ENCODE results near the gene FMO3.

FMO3 gene

GRCh38 chr1:171090604-171091003 is at the start of gene FMO3:
FMO3 (plus strand) TSS chr1:171090905; CDS start chr1:171092659, 1,754 bp downstream.
- no peak for DNase-seq (ENCODE audit: low spot score)

GRCh38 chr1:171048014-171048413 is 42.7 kb upstream of the FMO3 start:
- no peak for DNase-seq (ENCODE audit: low spot score)

DNA sequence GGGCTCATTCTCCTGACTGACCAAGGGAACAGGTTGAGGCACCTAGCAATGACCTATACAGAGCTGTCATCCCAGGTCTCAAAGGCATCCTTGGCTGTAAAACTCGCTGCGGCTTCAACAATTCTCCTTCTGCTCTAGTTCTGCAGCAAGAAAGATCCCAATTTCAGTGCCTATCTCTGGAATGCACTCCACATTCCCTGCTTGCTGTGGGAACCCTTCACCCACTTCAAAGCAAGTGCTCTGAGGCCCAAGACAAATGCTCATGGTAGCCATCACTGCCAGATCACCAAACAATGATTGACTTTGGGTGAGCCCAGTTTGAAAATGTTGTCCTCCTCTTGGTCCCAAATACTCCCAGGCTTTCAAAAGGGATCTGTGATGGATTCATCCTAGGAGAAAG is 37.7 kb upstream of the FMO3 start:
- DNase-seq (ENCODE audit: low spot score): no peak

DNA sequence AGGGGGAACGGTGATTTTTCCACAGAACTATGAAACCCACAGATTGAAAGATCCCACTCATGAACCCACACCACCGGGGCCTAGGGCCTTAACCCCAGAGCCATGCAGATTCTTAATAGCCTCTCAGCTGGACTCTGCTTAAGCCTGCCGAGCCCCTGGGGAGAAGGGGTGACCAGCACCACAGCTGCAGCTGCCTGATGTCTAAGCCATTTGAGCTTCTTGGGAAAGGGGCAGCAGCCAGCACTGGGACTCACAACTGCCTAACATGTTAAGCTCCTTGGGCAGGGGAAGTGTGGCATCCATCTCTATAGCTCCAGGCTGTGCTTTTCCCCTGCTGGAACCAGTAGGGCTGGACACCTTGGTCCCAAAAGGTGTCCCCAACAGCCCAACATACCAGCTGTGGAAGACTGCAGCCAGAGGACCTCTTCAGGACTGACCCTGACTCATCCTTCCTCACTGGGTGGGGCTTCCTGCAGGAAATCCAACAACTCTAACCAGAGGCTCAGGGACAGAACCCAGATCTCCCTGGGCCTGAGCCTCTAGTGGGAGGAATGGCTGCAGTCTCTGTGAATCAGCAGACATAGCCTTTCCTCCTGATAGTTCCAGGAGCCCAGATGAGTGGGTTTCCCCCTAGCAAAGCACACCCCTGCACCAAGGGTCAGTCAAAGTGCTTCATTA is 34.6 kb upstream of the FMO3 start:
- no peak for DNase-seq (ENCODE audit: low spot score)

DNA sequence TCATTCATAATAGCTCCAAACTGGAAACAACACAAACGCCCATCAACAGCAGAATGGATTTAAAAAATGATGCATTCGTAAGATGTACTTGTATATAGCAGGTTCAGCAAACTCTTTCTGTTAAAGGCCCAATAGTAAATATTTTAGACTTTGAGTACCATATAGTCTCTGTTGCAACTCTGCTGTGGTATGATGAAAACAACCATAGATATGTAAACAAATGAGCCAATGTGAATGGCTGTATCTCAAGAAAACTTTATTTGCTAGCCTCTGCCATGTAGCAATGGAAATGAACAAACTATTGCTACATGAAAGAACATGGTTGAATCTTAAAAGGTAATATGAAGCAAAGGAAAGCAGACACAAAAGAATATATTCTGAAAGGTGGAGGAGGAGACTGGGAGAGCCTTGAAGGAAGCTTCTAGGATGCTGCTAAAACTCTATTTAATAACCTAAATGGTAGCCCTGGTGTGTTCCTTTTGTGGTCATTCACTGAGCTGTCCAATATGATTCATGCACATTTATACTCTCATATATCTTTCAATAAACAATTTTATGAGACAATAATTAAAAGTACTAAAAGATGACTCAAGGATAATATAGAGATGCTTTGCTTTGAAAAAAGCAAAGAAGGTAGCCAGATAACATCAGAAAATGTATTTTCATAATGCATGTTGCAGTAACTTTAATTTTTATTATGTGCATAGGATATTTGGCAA is 29.1 kb upstream of the FMO3 start:
- DNase-seq (ENCODE audit: low spot score): no peak

DNA sequence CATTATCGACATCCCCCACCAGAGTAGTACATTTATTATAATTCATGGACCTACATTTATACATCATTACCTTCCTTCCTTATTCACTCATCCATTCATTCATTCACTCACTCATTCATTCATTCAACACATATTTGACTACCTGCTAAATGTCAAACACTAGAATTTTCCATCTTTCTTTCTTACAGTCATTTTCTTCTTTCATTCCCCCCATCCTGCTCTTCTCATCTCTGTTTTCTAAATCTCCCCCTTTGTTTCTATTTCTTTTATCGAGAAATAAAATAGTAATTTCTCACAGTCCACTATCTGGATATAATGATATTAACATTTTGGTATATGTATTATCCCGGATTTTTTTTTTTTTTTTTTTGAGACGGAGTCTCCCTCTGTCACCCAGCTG is 27.8 kb upstream of the FMO3 start:
- no peak for DNase-seq (ENCODE audit: low spot score)

DNA sequence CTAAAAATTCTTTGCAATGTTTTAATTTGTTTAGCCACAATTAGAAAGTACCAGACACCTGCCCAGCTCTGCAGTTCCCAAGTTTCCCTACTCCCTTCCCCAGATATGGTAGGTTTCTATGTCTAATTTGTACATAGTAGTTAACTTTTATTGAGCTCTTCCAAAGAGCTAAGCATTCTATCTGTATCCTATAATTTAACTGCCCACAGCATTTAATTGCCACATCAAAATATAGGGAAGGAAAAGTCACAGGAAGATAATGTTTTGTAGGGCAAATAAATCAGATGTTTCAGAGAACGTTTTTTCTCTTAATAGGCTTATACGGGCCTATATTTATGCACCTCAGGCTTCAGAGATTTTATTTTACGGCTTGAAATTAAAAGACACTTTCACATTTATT is 15.7 kb upstream of the FMO3 start:
- DNase-seq (ENCODE audit: low spot score): no peak

- peak; percentile 61 for DNase-seq (ENCODE audit: low spot score)
Measured at GRCh38 chr1:171081314-171081753, 9.4 kb upstream of the FMO3 start.

DNA sequence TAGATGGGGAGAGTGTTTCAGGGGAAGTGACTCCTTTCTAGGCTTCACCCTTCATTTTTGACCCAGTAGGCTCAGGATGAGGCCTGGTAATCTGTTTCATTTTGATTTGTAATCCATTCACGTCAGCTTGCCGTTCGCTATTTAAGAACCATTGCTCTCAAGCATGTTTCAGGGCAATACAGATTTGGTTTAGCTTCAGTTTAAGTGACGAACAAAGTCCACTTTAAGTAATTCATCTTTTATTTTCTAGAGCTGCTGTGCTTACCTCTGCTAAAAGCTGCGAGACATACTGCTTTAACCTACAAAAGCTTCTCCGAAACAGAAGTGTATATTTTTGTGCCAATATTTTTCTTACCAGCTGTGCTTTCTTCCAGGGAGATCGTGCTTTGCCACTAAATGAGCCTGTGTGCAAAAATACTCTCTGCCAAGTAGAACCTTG is 8.9 kb upstream of the FMO3 start:
- DNase-seq (ENCODE audit: low spot score): no peak

DNA sequence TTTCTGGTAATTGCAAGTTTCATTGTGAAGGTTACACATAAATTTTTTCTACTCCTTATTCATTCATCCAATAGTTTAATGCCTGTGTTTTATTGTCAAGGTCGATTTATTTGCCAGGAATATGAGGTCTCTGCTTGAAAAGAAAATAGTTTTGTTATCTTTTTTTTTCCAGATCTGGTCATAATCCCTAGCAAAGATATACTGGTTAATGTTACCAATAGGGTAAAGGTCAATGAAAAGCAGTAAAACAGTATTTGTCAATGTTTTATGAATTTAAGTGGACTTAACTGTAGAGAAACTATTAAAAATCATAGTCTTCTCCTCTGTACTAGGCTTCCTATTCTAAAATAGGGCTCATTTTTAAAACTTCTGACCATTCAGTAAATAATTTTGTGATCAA is 8.1 kb upstream of the FMO3 start:
- DNase-seq (ENCODE audit: low spot score): no peak

DNA sequence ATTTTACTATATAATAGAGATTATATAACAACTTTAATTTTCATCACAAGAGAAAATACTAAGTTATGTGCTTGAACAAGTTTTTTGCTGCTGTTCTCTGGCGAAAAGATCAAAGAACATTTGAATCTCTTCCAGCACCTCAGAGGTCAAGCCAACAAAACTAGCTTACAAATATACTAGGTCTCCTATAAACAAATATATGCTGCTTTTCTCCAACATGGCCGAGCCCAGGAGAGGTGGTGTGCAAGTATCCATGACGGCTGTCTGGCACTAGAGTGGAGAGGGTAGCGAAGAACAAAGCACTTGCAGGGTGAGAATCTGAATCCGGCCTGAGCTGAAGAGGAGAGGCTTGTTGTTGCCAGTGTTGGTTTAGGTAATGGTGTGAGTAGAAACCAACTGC is 7.5 kb upstream of the FMO3 start:
- no peak for DNase-seq (ENCODE audit: low spot score)

GRCh38 chr1:171084091-171084490 is 6.6 kb upstream of the FMO3 start:
- no peak for DNase-seq (ENCODE audit: low spot score)

GRCh38 chr1:171084870-171085269 is 5.8 kb upstream of the FMO3 start:
- no peak for DNase-seq (ENCODE audit: low spot score)

GRCh38 chr1:171087896-171088295 is 2.8 kb upstream of the FMO3 start:
- no peak for DNase-seq (ENCODE audit: low spot score)

- DNase-seq (ENCODE audit: low spot score): no peak
Measured at GRCh38 chr1:171103862-171104261, 13.2 kb downstream of the FMO3 start.

DNA sequence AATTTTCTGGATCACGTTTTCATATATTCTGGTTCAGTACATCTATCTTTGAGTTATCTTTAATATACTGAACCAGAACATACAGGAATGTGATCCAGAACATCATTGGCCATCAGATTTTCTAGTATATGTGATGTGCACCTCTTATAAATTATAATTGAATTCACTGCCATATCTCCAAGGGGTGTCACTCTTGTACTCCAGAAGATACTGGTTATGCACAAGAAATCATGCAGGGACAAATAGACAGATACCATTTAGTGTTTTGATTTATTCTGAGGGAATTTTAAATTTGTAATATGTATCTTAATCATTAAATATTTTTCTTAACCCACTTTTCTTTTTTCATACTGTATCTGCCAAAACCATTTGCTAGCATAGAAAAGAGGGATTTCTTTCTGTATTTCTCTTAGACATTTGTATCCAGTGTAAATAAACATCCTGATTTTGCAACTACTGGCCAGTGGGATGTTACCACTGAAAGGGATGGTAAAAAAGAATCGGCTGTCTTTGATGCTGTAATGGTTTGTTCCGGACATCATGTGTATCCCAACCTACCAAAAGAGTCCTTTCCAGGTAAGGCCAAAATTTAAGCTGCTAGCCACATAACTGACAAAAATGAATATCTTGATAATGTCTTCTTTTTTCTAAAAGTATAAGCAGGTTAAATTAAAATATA is 16.7 kb downstream of the FMO3 start:
- DNase-seq (ENCODE audit: low spot score): no peak

GRCh38 chr1:171107969-171108368 is 17.3 kb downstream of the FMO3 start:
- DNase-seq (ENCODE audit: low spot score): no peak

- no peak for DNase-seq (ENCODE audit: low spot score)
Measured at GRCh38 chr1:171109966-171110365, 19.3 kb downstream of the FMO3 start.

GRCh38 chr1:171110621-171111326 is 20.1 kb downstream of the FMO3 start:
- no peak for DNase-seq (ENCODE audit: low spot score)

DNA sequence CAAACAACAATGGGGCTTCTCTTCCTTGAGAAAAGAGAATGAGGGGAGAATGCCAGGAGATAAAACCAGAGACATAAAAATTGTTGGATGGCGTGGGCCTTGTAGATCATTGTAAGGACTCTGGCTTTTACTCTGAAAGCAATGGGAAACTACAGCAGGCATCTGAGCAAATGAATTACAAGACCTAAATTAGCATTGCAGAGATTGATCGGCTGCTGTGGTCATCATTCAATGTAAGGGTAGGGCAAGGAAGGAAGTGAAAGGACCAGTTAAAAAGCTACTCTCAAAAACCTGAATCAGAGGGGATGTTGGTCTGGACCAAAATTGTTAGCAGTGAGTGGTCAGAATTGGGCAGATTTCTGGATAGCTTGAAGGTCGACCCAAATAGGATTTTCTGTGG is 21.4 kb downstream of the FMO3 start:
- no peak for DNase-seq (ENCODE audit: low spot score)

DNA sequence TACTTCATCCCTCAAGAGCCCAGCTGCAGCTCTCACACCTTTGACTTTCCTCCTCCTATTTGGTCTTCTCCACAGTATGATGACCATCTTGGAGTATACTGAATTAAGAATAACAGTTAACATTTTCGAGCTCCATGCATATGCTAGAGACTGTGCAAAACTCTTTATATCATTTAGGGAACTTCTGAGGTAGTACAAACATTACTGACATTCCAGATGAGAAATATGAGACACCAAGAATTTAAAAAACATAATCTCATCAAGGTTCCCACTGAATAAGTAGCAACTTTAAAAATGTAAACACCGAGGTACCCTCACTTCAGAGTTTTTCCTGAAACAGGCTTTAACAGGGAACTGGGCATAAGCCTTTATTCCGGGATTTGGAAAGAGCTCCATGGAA is 22.7 kb downstream of the FMO3 start:
- DNase-seq (ENCODE audit: low spot score): no peak

DNA sequence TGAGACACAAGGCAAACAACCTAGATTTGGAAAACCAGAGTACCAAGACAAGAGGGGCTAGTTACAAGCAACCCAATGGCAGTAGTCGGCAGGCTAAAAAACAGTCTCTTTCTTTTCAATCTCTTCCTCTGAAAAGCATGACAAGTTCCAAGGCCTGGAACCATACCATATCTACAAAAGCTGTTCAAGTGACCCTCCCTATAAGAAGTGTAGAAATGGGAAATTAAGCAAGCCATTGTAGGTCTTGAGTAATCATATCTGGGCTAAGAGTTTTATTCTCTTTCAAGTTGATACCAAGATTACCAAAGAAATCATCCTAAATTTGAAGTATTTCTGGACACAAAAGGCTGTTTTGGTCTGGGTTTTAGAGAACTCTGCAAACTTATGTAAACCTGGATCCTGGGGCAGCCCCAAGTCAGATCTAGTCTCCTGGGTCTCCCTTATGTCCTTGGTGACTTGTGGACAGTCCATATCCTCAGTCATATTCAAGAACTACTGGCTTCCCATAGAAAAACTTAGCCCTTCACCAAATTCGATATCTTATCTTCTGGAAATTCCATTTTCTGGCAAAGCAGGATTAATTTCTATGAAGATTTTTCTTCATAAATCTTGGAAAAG is 24.7 kb downstream of the FMO3 start:
- no peak for DNase-seq (ENCODE audit: low spot score)

Data from NAMALWA (cell line).